AG09309 (cell line): ENCODE results near the gene SIRT3.

Experiments used
- DNase-seq: peaks from one replicate; pipeline ENCODE4 v3.0.0-alpha.2; 2010; ENCODE audit warnings: low read depth
- H3K4me3 ChIP-seq: 2 replicates; pipeline ENCODE4 v1.5.1; 2011; ENCODE audit warnings: mild to moderate bottlenecking, low read depth, low read length, moderate library complexity; ENCODE audit not compliant: control insufficient read depth
- CTCF ChIP-seq: IDR thresholded peaks from 2 replicates; pipeline ENCODE4 v1.5.1; 2011; ENCODE audit warnings: mild to moderate bottlenecking, low read depth, low read length, inconsistent platforms; ENCODE audit not compliant: insufficient read depth, control insufficient read depth; ENCODE audit errors: missing control alignments

Gene SIRT3

GRCh38 chr11:203056-203944 lies 32.8 kb downstream of the SIRT3 start:
- no peak for DNase-seq
- no peak for TF ChIP-seq CTCF

GRCh38 chr11:202490-202889 lies 33.7 kb downstream of the SIRT3 start:
- DNase-seq: no peak
- H3K4me3 ChIP-seq: no peak overlapping the region
- no peak for TF ChIP-seq CTCF

More at GRCh38 chr11:203056-203944, 32.8 kb downstream of the SIRT3 start:
- H3K4me3 ChIP-seq: no peak overlapping the region

GRCh38 chr11:201966-202365 lies 34.2 kb downstream of the SIRT3 start:
- TF ChIP-seq CTCF: no peak
- DNase-seq: no peak
- no peak overlapping the region for H3K4me3 ChIP-seq

GRCh38 chr11:200224-201003 lies 35.7 kb downstream of the SIRT3 start:
- H3K4me3 ChIP-seq: no peak overlapping the region
- DNase-seq: no peak
- no peak for TF ChIP-seq CTCF

- DNase-seq: no peak
- no peak overlapping the region for H3K4me3 ChIP-seq
- no peak for TF ChIP-seq CTCF
Observed at GRCh38 chr11:199782-200181, 36.4 kb downstream of the SIRT3 start.

DNA sequence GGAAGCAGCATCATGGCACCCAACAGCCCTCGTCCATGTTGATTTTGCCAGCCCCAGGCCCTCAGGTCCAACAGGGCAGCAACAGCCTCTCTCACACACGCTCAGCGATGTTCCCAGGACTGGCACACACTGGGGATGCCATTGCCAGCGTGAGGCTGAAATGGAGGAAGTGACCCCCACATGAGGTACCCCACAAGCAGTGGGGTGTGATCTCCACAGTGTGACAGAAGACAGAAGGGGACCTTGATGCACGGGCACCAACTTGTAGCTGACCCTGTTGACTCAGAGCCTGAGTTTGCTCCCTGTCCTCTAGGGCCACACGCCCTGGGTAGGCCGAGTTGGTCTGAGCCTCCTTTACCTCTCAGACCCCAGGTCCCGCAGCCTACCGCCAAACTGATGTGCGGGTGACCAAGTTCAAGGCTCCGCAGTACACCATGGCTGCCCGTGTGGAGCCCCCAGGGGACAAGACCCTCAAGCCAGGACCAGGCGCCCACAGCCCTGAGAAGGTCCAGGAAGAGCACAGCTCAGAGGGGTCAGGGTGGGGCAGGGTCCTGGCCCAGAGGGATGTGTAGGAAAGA lies 37.0 kb downstream of the SIRT3 start:
- no peak for TF ChIP-seq CTCF
- H3K4me3 ChIP-seq: no peak overlapping the region

More for the DNA sequence above, 37.0 kb downstream of the SIRT3 start:
- DNase-seq: no peak
